ENCODE measurements around the gene VPS36. TPM values are rescaled to one million over a fixed set of nuclear protein-coding genes. Genes with fewer than 3 reads are reported as not detected.

The VPS36 gene
- total RNA-seq, 1 experiment from 2014 or later, result 19.2 TPM

DNA sequence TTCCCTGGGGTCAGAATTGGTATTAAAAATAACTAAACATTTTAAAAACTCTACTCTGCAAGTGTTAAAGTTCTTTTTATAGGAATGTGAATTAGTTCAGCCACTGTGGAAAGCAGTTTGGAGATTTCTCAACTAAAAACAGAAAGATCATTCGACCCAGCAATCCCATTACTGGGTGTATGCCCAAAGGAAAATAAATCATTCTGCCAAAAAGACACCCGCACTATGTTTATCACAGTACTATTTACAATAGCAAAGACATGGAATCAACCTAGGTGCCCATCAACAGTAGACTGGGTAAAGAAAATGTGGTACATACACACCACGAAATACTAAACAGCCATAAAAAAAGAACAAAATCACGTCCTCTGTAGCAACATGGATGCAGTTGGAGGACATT, 43.8 kb downstream of the VPS36 start (continued):
- TF ChIP-seq ZNF121 (CRISPR knock-in tag; IDR thresholded peaks at IDR 0.05) (no peak), FOXP1 (CRISPR knock-in tag; IDR thresholded peaks at IDR 0.05; ENCODE audit: borderline replicate concordance) (no peak)

DNA sequence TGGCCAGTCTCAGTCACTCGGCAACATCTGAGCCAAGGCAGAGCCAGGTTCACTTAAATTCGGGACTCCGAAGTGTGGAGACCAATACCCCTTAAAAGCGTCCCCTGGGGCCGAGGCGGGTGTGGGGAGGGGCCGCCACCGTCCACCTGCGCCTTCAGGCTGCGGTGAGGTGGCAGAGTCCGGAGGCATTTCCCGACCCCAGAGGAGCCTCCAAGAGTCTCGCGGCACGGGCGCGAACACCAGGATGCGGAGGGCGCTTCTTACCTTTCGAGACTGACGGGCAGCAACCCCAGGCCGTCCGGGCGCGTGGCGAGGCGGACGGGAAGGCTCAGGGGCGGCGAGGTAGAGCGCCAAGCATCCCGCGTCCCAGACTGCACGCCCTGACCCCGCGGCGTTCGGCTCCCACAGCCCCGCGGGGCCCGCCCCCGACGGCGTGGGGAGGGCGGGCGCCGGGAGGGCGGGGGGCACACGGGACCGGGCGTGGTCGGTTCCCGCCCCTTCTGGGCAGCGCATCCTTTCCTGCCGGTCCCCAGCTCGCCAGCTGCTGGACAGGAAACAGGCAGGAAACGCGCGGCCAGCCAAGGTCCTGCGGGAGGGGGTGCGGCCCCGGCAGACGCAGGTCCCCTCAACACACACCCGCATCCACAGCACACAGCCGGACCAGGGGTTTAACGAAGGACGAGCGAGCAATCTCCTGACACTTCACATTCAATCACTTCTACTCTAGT, 44.5 kb downstream of the VPS36 start, which contains the start of gene THSD1:
Gene THSD1, minus strand, starts transcription at position 406 of the 728 bp plus-strand sequence. CDS start 3,572 bp downstream, outside the sequence.
- no peak within 1 kb of the TSS for H3K27ac Mint-ChIP-seq
- POLR2A ChIA-PET, result no interaction called here
- CTCF ChIA-PET, result interaction anchor here (0.6 to 5.8 kb wide), 2 partner anchors 25 to 44 kb away, joined by 4 to 35 read pairs; partner anchors contain the start of gene VPS36
- no peak for TF ChIP-seq NR1H2 (CRISPR knock-in tag; IDR thresholded peaks at IDR 0.05)
- TF ChIP-seq ZNF121 (CRISPR knock-in tag; IDR thresholded peaks at IDR 0.05), result no peak
- TF ChIP-seq, protein P1, sequence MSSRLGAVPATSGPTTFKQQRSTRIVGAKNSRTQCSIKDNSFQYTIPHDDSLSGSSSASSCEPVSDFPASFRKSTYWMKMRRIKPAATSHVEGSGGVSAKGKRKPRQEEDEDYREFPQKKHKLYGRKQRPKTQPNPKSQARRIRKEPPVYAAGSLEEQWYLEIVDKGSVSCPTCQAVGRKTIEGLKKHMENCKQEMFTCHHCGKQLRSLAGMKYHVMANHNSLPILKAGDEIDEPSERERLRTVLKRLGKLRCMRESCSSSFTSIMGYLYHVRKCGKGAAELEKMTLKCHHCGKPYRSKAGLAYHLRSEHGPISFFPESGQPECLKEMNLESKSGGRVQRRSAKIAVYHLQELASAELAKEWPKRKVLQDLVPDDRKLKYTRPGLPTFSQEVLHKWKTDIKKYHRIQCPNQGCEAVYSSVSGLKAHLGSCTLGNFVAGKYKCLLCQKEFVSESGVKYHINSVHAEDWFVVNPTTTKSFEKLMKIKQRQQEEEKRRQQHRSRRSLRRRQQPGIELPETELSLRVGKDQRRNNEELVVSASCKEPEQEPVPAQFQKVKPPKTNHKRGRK (CRISPR knock-in tag; IDR thresholded peaks at IDR 0.05; ENCODE audit: borderline replicate concordance), result no peak
- TF ChIP-seq, protein P2, sequence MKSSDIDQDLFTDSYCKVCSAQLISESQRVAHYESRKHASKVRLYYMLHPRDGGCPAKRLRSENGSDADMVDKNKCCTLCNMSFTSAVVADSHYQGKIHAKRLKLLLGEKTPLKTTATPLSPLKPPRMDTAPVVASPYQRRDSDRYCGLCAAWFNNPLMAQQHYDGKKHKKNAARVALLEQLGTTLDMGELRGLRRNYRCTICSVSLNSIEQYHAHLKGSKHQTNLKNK (CRISPR knock-in tag; IDR thresholded peaks at IDR 0.05), result no peak
- TF ChIP-seq, protein P3, sequence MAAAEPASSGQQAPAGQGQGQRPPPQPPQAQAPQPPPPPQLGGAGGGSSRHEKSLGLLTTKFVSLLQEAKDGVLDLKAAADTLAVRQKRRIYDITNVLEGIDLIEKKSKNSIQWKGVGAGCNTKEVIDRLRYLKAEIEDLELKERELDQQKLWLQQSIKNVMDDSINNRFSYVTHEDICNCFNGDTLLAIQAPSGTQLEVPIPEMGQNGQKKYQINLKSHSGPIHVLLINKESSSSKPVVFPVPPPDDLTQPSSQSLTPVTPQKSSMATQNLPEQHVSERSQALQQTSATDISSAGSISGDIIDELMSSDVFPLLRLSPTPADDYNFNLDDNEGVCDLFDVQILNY (CRISPR knock-in tag; IDR thresholded peaks at IDR 0.05), result peak; percentile 42; the same call in 1 of the 2 replicates
- 0 out of 2 replicates have a peak, but pooled peaks have one; percentile 41 for TF ChIP-seq ZNF138 (CRISPR knock-in tag; conservative IDR thresholded peaks at IDR 0.05)
- TF ChIP-seq MXD4 (CRISPR knock-in tag; IDR thresholded peaks at IDR 0.05; ENCODE audit: borderline replicate concordance), result no peak
- no peak for TF ChIP-seq GABPB1 (CRISPR knock-in tag; IDR thresholded peaks at IDR 0.05)
- TF ChIP-seq, protein P4, sequence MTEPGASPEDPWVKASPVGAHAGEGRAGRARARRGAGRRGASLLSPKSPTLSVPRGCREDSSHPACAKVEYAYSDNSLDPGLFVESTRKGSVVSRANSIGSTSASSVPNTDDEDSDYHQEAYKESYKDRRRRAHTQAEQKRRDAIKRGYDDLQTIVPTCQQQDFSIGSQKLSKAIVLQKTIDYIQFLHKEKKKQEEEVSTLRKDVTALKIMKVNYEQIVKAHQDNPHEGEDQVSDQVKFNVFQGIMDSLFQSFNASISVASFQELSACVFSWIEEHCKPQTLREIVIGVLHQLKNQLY (CRISPR knock-in tag; IDR thresholded peaks at IDR 0.05), result no peak
- no peak for TF ChIP-seq FOXJ3 (CRISPR knock-in tag; IDR thresholded peaks at IDR 0.05; ENCODE audit: borderline replicate concordance)
- peak; percentile 23; the same call in 1 of the 2 replicates for TF ChIP-seq FOXP1 (CRISPR knock-in tag; IDR thresholded peaks at IDR 0.05; ENCODE audit: borderline replicate concordance)
- TF ChIP-seq, protein P5, sequence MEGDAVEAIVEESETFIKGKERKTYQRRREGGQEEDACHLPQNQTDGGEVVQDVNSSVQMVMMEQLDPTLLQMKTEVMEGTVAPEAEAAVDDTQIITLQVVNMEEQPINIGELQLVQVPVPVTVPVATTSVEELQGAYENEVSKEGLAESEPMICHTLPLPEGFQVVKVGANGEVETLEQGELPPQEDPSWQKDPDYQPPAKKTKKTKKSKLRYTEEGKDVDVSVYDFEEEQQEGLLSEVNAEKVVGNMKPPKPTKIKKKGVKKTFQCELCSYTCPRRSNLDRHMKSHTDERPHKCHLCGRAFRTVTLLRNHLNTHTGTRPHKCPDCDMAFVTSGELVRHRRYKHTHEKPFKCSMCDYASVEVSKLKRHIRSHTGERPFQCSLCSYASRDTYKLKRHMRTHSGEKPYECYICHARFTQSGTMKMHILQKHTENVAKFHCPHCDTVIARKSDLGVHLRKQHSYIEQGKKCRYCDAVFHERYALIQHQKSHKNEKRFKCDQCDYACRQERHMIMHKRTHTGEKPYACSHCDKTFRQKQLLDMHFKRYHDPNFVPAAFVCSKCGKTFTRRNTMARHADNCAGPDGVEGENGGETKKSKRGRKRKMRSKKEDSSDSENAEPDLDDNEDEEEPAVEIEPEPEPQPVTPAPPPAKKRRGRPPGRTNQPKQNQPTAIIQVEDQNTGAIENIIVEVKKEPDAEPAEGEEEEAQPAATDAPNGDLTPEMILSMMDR (IDR thresholded peaks at IDR 0.05), result no peak
- TF ChIP-seq, protein P6, sequence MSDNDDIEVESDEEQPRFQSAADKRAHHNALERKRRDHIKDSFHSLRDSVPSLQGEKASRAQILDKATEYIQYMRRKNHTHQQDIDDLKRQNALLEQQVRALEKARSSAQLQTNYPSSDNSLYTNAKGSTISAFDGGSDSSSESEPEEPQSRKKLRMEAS (CRISPR knock-in tag; IDR thresholded peaks at IDR 0.05), result 0 out of 2 replicates have a peak, but pooled peaks have one; percentile 34
- TF ChIP-seq, protein P7, sequence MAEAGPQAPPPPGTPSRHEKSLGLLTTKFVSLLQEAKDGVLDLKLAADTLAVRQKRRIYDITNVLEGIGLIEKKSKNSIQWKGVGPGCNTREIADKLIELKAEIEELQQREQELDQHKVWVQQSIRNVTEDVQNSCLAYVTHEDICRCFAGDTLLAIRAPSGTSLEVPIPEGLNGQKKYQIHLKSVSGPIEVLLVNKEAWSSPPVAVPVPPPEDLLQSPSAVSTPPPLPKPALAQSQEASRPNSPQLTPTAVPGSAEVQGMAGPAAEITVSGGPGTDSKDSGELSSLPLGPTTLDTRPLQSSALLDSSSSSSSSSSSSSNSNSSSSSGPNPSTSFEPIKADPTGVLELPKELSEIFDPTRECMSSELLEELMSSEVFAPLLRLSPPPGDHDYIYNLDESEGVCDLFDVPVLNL (CRISPR knock-in tag; IDR thresholded peaks at IDR 0.05; ENCODE audit: borderline replicate concordance, low read depth), result no peak
- TF ChIP-seq ESRRA (CRISPR knock-in tag; IDR thresholded peaks at IDR 0.05; ENCODE audit: borderline replicate concordance), result peak; percentile 32; the same call in 1 of the 2 replicates
- TF ChIP-seq, protein P8, sequence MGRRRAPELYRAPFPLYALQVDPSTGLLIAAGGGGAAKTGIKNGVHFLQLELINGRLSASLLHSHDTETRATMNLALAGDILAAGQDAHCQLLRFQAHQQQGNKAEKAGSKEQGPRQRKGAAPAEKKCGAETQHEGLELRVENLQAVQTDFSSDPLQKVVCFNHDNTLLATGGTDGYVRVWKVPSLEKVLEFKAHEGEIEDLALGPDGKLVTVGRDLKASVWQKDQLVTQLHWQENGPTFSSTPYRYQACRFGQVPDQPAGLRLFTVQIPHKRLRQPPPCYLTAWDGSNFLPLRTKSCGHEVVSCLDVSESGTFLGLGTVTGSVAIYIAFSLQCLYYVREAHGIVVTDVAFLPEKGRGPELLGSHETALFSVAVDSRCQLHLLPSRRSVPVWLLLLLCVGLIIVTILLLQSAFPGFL (CRISPR knock-in tag; IDR thresholded peaks at IDR 0.05; ENCODE audit: borderline replicate concordance), result no peak
- peak; percentile 81 for TF ChIP-seq ZBTB21 (CRISPR knock-in tag; IDR thresholded peaks at IDR 0.05; ENCODE audit: borderline replicate concordance)
- TF ChIP-seq HMGA2 (CRISPR knock-in tag; IDR thresholded peaks at IDR 0.05), result no peak
- TF ChIP-seq NFE2L1 (CRISPR knock-in tag; IDR thresholded peaks at IDR 0.05), result no peak
- TF ChIP-seq TP53 (CRISPR knock-in tag; IDR thresholded peaks at IDR 0.05), result no peak
- TF ChIP-seq TEAD1 (CRISPR knock-in tag; IDR thresholded peaks at IDR 0.05), result no peak; the same call in 1 of the 2 replicates
- TF ChIP-seq TCF7 (CRISPR knock-in tag; IDR thresholded peaks at IDR 0.05; ENCODE audit: low read depth), result no peak

More for the DNA sequence above, 44.5 kb downstream of the VPS36 start, which contains the start of gene THSD1:
- Mint-ChIP-seq H3K27me3 (ENCODE audit: low read depth) (peaks cover 45% of the 10 kb centered on the region), H3K36me3 (no peaks in the 10 kb centered on the region), H3K4me1 (peaks cover 15% of the 10 kb centered on the region), H3K4me3 (peak within 1 kb of the TSS; percentile 69), H3K9me3 (no peaks in the 10 kb centered on the region)
- DNase-seq (ENCODE audit: low spot score) (peak; percentile 54), ATAC-seq (peak; percentile 80)

All from WTC11 (cell line).